ACHN (cell line): ENCODE measurements around the gene MAML2.

Source experiments
- DNase-seq: peaks from one replicate; pipeline ENCODE4 v3.0.0-alpha.2; 2015
- in situ Hi-C: cut with HindIII; loops from 2 replicates; pipeline ENCODE4 v1.10.0; 2017; ENCODE audit warnings: low sequenced_read_pairs, low pct_ligation_motif_present, low pct_unique_long_range_greater_than_20kb

MAML2 gene

GRCh38 chr11:96086111-96086510 lies 256.9 kb downstream of the MAML2 start:
- in situ Hi-C loops, result no loop called here
- no peak for DNase-seq

- in situ Hi-C loops, result no loop called here
- no peak for DNase-seq
Observed at GRCh38 chr11:96085319-96085930, 257.6 kb downstream of the MAML2 start.

GRCh38 chr11:96084610-96085318 lies 258.2 kb downstream of the MAML2 start:
- in situ Hi-C loops, result no loop called here
- DNase-seq, result no peak

- no peak for DNase-seq
- in situ Hi-C loops, result no loop called here
Observed at GRCh38 chr11:96082936-96083335, 260.1 kb downstream of the MAML2 start.

GRCh38 chr11:96082002-96082899 lies 260.7 kb downstream of the MAML2 start:
- DNase-seq, result no peak
- in situ Hi-C loops, result no loop called here

GRCh38 chr11:96081561-96081960 lies 261.4 kb downstream of the MAML2 start:
- DNase-seq, result no peak
- in situ Hi-C loops, result no loop called here

GRCh38 chr11:96079691-96080090 lies 263.3 kb downstream of the MAML2 start:
- in situ Hi-C loops, result no loop called here

GRCh38 chr11:96075532-96075959 lies 267.4 kb downstream of the MAML2 start:
- in situ Hi-C loops, result no loop called here

More at GRCh38 chr11:96079691-96080090, 263.3 kb downstream of the MAML2 start:
- DNase-seq, result no peak

GRCh38 chr11:96074551-96075310 lies 268.3 kb downstream of the MAML2 start:
- in situ Hi-C loops, result no loop called here
- peak; percentile 37 for DNase-seq

More at GRCh38 chr11:96075532-96075959, 267.4 kb downstream of the MAML2 start:
- DNase-seq, result peak; percentile 28

- in situ Hi-C loops, result no loop called here
- DNase-seq, result peak; percentile 84
Observed at GRCh38 chr11:96073536-96073935, 269.5 kb downstream of the MAML2 start.

GRCh38 chr11:96072592-96072991 lies 270.4 kb downstream of the MAML2 start:
- in situ Hi-C loops, result no loop called here
- no peak for DNase-seq

- in situ Hi-C loops, result no loop called here
- DNase-seq, result no peak
Observed at GRCh38 chr11:96070453-96070852, 272.5 kb downstream of the MAML2 start.

GRCh38 chr11:96067160-96067559 lies 275.8 kb downstream of the MAML2 start:
- in situ Hi-C loops, result no loop called here
- no peak for DNase-seq

- no peak for DNase-seq
- in situ Hi-C loops, result no loop called here
Observed at GRCh38 chr11:96065379-96065778, 277.6 kb downstream of the MAML2 start.

- DNase-seq, result no peak
- in situ Hi-C loops, result no loop called here
Observed at GRCh38 chr11:96063886-96064285, 279.1 kb downstream of the MAML2 start.

- no peak for DNase-seq
- in situ Hi-C loops, result no loop called here
Observed at GRCh38 chr11:96063053-96063452, 279.9 kb downstream of the MAML2 start.

GRCh38 chr11:96062134-96062533 lies 280.9 kb downstream of the MAML2 start:
- in situ Hi-C loops, result no loop called here
- DNase-seq, result no peak

- in situ Hi-C loops, result no loop called here
- DNase-seq, result no peak
Observed at GRCh38 chr11:96061730-96062129, 281.3 kb downstream of the MAML2 start.

- DNase-seq, result no peak
- in situ Hi-C loops, result no loop called here
Observed at GRCh38 chr11:96061069-96061468, 281.9 kb downstream of the MAML2 start.
